ENCODE measurements around the gene B3GAT1.

Gene B3GAT1

GRCh38 chr11:134385171-134385570, 26.9 kb downstream of the B3GAT1 start:
- no peak for DNase-seq (ENCODE audit: insufficient read length, low spot score)
- no peak for TF ChIP-seq POLR2A (IDR thresholded peaks at IDR 0.05; ENCODE audit: low read depth, low read length)
- no peak for FAIRE-seq

DNA sequence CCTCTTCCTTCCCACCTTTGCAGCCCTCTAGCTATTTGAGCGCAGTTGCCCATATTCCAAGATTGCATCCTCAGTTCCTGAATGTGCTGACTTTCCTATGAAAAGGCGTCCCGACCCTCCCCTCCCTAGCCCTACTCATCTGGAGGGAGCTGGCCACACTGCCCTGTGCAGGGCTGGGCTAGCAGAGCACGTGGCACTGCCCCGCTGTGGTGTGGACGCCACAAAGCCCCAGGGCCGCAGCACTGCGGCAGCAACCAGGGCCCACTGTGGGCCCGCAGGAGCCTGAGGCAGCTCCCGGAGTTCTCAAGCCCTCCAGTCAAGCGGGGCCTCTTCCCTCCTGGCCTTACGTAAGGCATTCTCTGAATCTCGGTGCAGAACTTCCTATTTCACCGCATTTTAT, 27.6 kb downstream of the B3GAT1 start:
- no peak for TF ChIP-seq POLR2A (IDR thresholded peaks at IDR 0.05; ENCODE audit: low read depth, low read length)
- FAIRE-seq, result no peak
- DNase-seq (ENCODE audit: insufficient read length, low spot score), result no peak

DNA sequence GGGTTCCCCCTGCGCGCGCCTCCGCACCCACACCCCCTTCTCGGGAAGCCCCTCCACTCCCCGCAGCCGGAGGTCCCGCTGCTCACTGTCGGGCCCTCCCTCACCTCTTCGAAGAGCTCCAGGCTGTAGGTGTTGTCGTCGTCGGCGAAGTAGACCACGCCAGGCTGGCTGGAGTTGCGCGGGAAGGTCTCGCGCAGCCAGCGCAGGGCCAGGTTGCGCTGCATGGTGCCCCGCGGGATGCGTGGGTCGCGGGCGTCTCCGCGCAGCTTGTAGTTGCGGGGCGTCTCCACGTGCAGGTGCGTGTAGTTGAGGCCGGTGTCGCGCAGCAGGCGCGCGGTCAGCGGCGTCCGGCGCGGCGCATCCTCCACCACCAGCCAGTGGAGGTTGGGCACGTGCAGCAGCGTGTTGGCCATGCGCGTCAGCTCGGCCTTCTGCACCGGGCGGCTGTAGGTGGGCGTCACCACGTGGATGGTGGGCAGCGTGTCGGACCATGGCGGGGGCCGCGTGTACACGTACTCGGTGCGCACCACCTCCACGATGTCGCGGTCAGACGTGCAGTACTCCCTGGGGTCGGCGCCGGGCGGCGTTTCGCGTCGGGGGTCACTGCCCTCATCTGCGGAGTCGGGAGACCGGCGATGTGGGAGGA, 28.3 kb downstream of the B3GAT1 start:
- no peak for FAIRE-seq
- no peak for TF ChIP-seq POLR2A (IDR thresholded peaks at IDR 0.05; ENCODE audit: low read depth, low read length)
- no peak for DNase-seq (ENCODE audit: insufficient read length, low spot score)

DNA sequence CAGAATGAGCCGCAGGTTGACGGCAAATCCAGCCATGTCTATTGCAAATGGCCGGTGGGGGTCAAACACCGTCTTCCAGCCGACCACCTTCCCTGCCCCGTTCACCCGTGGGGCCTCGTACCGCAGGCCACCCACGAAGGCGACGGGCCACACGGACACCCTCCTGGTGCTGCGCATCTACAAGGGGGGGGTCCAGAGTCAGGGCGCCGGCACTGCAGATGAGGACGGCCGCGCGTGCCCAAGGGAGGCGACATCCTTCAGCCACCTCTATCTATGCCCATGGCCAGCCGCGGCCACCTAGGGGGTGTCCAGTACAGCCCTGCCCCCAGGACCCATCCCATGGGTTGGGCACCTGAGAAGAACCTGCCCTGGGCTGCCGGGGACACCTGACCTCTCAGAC, 29.2 kb downstream of the B3GAT1 start:
- DNase-seq (ENCODE audit: insufficient read length, low spot score) (no peak), FAIRE-seq (no peak)
- TF ChIP-seq POLR2A (IDR thresholded peaks at IDR 0.05; ENCODE audit: low read depth, low read length), result no peak

- TF ChIP-seq POLR2A (IDR thresholded peaks at IDR 0.05; ENCODE audit: low read depth, low read length), result no peak
- no peak for FAIRE-seq
These were observed 29.8 kb downstream of the B3GAT1 start for GRCh38 chr11:134382257-134382656.

GRCh38 chr11:134380785-134381184, 31.3 kb downstream of the B3GAT1 start:
- no peak for FAIRE-seq
- no peak for DNase-seq (ENCODE audit: insufficient read length, low spot score)
- no peak for TF ChIP-seq POLR2A (IDR thresholded peaks at IDR 0.05; ENCODE audit: low read depth, low read length)

More at GRCh38 chr11:134382257-134382656, 29.8 kb downstream of the B3GAT1 start:
- no peak for DNase-seq (ENCODE audit: insufficient read length, low spot score)

DNA sequence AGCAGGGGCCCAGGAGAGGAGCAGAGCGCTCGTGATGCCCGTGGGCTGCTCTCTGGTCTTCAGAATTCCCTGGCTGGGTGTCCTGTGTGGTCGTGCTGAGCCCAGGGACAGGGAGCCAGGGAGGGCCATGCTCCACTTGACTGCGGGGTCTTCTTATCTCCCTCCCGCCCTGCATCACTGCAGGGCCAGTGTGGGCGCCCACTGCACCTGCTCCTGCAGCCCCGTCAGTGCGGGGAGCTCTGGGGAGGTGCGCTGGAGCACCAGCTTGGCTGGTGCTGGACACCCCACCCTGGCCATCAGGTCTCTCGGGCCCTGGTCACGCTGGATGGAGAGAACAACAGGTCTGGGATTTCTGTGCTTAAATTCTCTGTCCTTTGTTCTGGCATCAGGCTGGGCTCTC, 31.8 kb downstream of the B3GAT1 start:
- no peak for DNase-seq (ENCODE audit: insufficient read length, low spot score)
- no peak for FAIRE-seq
- TF ChIP-seq POLR2A (IDR thresholded peaks at IDR 0.05; ENCODE audit: low read depth, low read length), result no peak

DNA sequence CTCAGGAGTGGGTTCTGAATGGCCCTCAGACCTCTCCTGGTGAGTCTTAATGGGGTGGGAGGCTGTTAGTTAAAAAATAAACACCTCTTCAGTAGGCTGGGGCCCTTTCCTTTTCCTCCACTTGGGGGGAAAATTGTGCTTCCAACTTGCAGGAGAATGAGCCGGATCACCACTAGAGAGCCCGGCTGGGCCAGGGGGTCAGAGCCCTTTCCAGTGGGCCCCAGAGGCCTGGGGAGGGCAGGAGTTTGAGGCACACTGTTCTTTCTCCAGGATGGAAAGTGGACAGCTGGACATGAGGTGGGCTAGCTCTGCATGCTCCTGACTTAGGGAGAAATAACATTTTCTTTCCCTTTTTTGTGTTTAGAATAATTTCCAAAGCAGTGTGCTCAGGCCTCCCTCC, 32.8 kb downstream of the B3GAT1 start:
- DNase-seq (ENCODE audit: insufficient read length, low spot score), result no peak
- no peak for TF ChIP-seq POLR2A (IDR thresholded peaks at IDR 0.05; ENCODE audit: low read depth, low read length)
- no peak for FAIRE-seq

- FAIRE-seq (no peak), DNase-seq (ENCODE audit: insufficient read length, low spot score) (no peak)
- TF ChIP-seq POLR2A (IDR thresholded peaks at IDR 0.05; ENCODE audit: low read depth, low read length), result no peak
These were observed 34.2 kb downstream of the B3GAT1 start for GRCh38 chr11:134377876-134378275.

- DNase-seq (ENCODE audit: insufficient read length, low spot score) (no peak), FAIRE-seq (no peak)
- no peak for TF ChIP-seq POLR2A (IDR thresholded peaks at IDR 0.05; ENCODE audit: low read depth, low read length)
These were observed 35.7 kb downstream of the B3GAT1 start for GRCh38 chr11:134376150-134376921.

DNA sequence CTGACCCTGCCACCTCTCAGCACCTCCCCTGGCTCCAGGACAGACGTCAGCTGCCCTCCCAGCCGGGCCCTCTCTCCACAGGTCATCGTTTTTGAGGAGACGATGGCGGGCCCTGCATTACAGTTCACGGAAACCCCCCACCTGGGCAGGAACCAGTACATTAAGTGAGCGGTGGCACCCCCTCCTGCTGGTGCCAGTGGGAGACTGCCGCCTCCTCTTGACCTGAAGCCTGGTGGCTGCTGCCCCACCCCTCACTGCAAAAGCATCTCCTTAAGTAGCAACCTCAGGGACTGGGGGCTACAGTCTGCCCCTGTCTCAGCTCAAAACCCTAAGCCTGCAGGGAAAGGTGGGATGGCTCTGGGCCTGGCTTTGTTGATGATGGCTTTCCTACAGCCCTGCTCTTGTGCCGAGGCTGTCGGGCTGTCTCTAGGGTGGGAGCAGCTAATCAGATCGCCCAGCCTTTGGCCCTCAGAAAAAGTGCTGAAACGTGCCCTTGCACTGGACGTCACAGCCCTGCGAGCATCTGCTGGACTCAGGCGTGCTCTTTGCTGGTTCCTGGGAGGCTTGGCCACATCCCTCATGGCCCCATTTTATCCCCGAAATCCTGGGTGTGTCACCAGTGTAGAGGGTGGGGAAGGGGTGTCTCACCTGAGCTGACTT, 37.0 kb downstream of the B3GAT1 start:
- FAIRE-seq (no peak), DNase-seq (ENCODE audit: insufficient read length, low spot score) (no peak)
- TF ChIP-seq POLR2A (IDR thresholded peaks at IDR 0.05; ENCODE audit: low read depth, low read length), result no peak

DNA sequence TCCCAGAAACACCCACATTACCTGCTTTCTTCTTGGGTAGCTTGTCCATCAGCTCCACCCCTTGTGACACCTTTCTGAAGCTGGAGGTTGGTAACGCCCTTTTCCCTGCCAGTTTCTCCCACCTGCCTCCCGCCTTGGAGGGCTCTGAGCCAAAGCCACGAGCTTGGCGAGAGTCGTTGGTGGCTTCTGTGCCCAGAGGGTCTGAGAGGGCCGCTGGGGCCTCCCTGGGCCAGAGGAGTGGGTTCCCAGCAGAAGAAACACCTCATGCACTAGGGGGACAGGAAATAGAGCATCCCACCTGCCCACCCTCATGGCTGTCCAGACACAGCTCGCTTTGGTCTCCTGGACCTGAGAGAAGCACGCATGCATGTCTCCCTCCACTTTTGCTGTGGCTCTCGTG, 37.9 kb downstream of the B3GAT1 start:
- no peak for FAIRE-seq

DNA sequence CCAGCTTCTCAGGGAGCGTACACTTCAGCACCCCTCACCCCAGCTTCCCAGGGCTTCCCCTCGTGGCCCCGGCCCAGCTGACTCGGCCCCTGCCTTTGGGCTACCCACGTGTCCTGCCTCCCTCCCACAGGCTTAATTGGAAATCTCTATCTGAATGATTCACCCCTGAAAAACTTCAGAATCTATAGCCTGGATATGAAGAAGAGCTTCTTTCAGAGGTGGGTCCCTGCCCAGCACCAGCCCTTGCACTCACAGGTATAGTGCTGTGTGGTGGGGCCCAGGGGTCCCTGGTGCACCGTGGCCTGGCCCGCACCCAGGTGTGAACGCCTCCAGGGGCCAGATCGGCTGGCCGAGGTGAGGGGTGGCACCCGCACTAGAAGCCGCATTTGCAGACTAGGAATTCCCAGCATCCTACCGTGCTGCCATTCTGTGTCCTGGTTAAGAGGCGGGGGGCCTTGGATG, 38.4 kb downstream of the B3GAT1 start:
- no peak for DNase-seq (ENCODE audit: insufficient read length, low spot score)
- TF ChIP-seq POLR2A (IDR thresholded peaks at IDR 0.05; ENCODE audit: low read depth, low read length), result no peak
- no peak for FAIRE-seq

More for the DNA sequence above, 37.9 kb downstream of the B3GAT1 start:
- no peak for DNase-seq (ENCODE audit: insufficient read length, low spot score)
- TF ChIP-seq POLR2A (IDR thresholded peaks at IDR 0.05; ENCODE audit: low read depth, low read length), result no peak

- no peak for DNase-seq (ENCODE audit: insufficient read length, low spot score)
- FAIRE-seq, result no peak
- no peak for TF ChIP-seq POLR2A (IDR thresholded peaks at IDR 0.05; ENCODE audit: low read depth, low read length)
These were observed 39.1 kb downstream of the B3GAT1 start for GRCh38 chr11:134372961-134373360.

Measured in H54 (cell line).